ENCODE results near the gene NSRP1. TPM values are rescaled to one million over a fixed set of nuclear protein-coding genes. Genes with fewer than 3 reads are reported as not detected.

Gene NSRP1
- total RNA-seq, 1 experiment from 2014 or later, result 28.0 TPM

GRCh38 chr17:30191072-30191471 is 74.5 kb downstream of the NSRP1 start:
- BruUV-seq (replicated peaks), result no TSS peak
- intact Hi-C loops (cut with micrococcal nuclease; ENCODE audit: unreplicated experiment), result loop anchor here (5.0 to 10.0 kb wide), 3 partner anchors 46 to 146 kb away; partner anchors contain the start of gene SLC6A4
- Mint-ChIP-seq H3K27me3 (ENCODE audit: insufficient read depth, unreplicated experiment) (no peaks in the 10 kb centered on the region), H3K4me1 (ENCODE audit: low read depth, unreplicated experiment) (no peaks in the 10 kb centered on the region), H3K36me3 (ENCODE audit: insufficient read depth, unreplicated experiment) (peaks cover 6% of the 10 kb centered on the region), H3K9me3 (ENCODE audit: unreplicated experiment) (no peaks in the 10 kb centered on the region), H3K27ac (ENCODE audit: unreplicated experiment) (no peak overlapping the region), H3K4me3 (ENCODE audit: unreplicated experiment) (no peak overlapping the region)
- DNase-seq, result no peak
- Histone ChIP-seq H3K4me3 (ENCODE audit: low read depth, low read length) (no peak overlapping the region), H3K36me3 (ENCODE audit: control insufficient read depth, insufficient read depth, low read length) (no peaks in the 10 kb centered on the region), H3K9me3 (no peaks in the 10 kb centered on the region), H3K27me3 (replicated peaks; ENCODE audit: control insufficient read depth, insufficient read depth, low read length) (no peaks in the 10 kb centered on the region), H3K4me1 (no peaks in the 10 kb centered on the region)
- CTCF ChIA-PET, result interaction anchor here (1.4 kb wide), 1 partner anchor 46 kb away, joined by 4 read pairs; no protein-coding TSS in a partner anchor
- POLR2A ChIA-PET, result no interaction called here
- TF ChIP-seq CTCF (IDR thresholded peaks at IDR 0.05; ENCODE audit: insufficient read depth in 1 of 2, low read depth in 1 of 2, low read length in 1 of 2, severe bottlenecking in 1 of 2, unreplicated experiment in 1 of 2), result no peak

- ChIA-PET POLR2A (no interaction called here), CTCF (no interaction called here)
- Histone ChIP-seq H3K9me3 (no peaks in the 10 kb centered on the region), H3K4me1 (no peaks in the 10 kb centered on the region), H3K36me3 (ENCODE audit: control insufficient read depth, insufficient read depth, low read length) (no peaks in the 10 kb centered on the region), H3K4me3 (ENCODE audit: low read depth, low read length) (no peak overlapping the region), H3K27me3 (replicated peaks; ENCODE audit: control insufficient read depth, insufficient read depth, low read length) (no peaks in the 10 kb centered on the region)
- H3K4me1 Mint-ChIP-seq (ENCODE audit: low read depth, unreplicated experiment), result no peaks in the 10 kb centered on the region
- H3K9me3 Mint-ChIP-seq (ENCODE audit: unreplicated experiment), result no peaks in the 10 kb centered on the region
- no peak overlapping the region for H3K4me3 Mint-ChIP-seq (ENCODE audit: unreplicated experiment)
- no peaks in the 10 kb centered on the region for H3K27me3 Mint-ChIP-seq (ENCODE audit: insufficient read depth, unreplicated experiment)
- intact Hi-C loops (cut with micrococcal nuclease; ENCODE audit: unreplicated experiment), result loop anchor here (10.0 kb wide), 1 partner anchor 78 kb away; no protein-coding TSS in a partner anchor
- H3K27ac Mint-ChIP-seq (ENCODE audit: unreplicated experiment), result no peak overlapping the region
- peaks cover 4% of the 10 kb centered on the region for H3K36me3 Mint-ChIP-seq (ENCODE audit: insufficient read depth, unreplicated experiment)
- no peak for TF ChIP-seq CTCF (IDR thresholded peaks at IDR 0.05; ENCODE audit: insufficient read depth in 1 of 2, low read depth in 1 of 2, low read length in 1 of 2, severe bottlenecking in 1 of 2, unreplicated experiment in 1 of 2)
- no peak for DNase-seq
- BruUV-seq (replicated peaks), result no TSS peak
Measured at GRCh38 chr17:30196504-30196903, 79.9 kb downstream of the NSRP1 start.

GRCh38 chr17:30197416-30197815 is 80.8 kb downstream of the NSRP1 start:
- no peak overlapping the region for H3K4me3 Mint-ChIP-seq (ENCODE audit: unreplicated experiment)
- POLR2A ChIA-PET, result no interaction called here
- no peak for DNase-seq

More at GRCh38 chr17:30197416-30197815, 80.8 kb downstream of the NSRP1 start:
- Histone ChIP-seq H3K36me3 (ENCODE audit: control insufficient read depth, insufficient read depth, low read length) (no peaks in the 10 kb centered on the region), H3K27me3 (replicated peaks; ENCODE audit: control insufficient read depth, insufficient read depth, low read length) (no peaks in the 10 kb centered on the region), H3K4me1 (no peaks in the 10 kb centered on the region), H3K4me3 (ENCODE audit: low read depth, low read length) (no peak overlapping the region), H3K9me3 (no peaks in the 10 kb centered on the region)
- Mint-ChIP-seq H3K27me3 (ENCODE audit: insufficient read depth, unreplicated experiment) (no peaks in the 10 kb centered on the region), H3K4me1 (ENCODE audit: low read depth, unreplicated experiment) (no peaks in the 10 kb centered on the region), H3K27ac (ENCODE audit: unreplicated experiment) (no peak overlapping the region), H3K9me3 (ENCODE audit: unreplicated experiment) (no peaks in the 10 kb centered on the region), H3K36me3 (ENCODE audit: insufficient read depth, unreplicated experiment) (peaks cover 4% of the 10 kb centered on the region)
- intact Hi-C loops (cut with micrococcal nuclease; ENCODE audit: unreplicated experiment), result loop anchor here (10.0 kb wide), 1 partner anchor 77 kb away; no protein-coding TSS in a partner anchor
- CTCF ChIA-PET, result interaction anchor here (0.6 kb wide), 1 partner anchor 139 kb away, joined by 3 read pairs; no protein-coding TSS in a partner anchor
- peak in 1 of 2 experiments; percentile 3 for TF ChIP-seq CTCF (IDR thresholded peaks at IDR 0.05; ENCODE audit: insufficient read depth in 1 of 2, low read depth in 1 of 2, low read length in 1 of 2, severe bottlenecking in 1 of 2, unreplicated experiment in 1 of 2)
- no TSS peak for BruUV-seq (replicated peaks)
